Natural killer cell (primary cell): Measurements from ENCODE around the gene SPSB3. TPM values are rescaled to one million over a fixed set of nuclear protein-coding genes. Genes with fewer than 3 reads are reported as not detected.

Source experiments
- ATAC-seq, 3 donors: fragments of 150-1000 bp in 2 of 3; fragments of 200-7000 bp in 1 of 3; cut with Tn5 transposase; 1 replicate in 1 of 3; 2 replicates in 2 of 3; pipeline ENCODE4 v1.10.0; 2021; ENCODE audit warnings: mild to moderate bottlenecking in 2 of 3, moderate library complexity in 2 of 3
- DNase-seq, 2 donors: peaks; one replicate each; pipeline versions ENCODE4 v3.0.0 to v3.0.0-alpha.2; 2013 to 2021; ENCODE audit warnings: mixed read lengths in 1 of 2
- H3K27ac ChIP-seq: one replicate; pipeline ENCODE4 v1.5.1; 2013; ENCODE audit warnings: mild to moderate bottlenecking, low read length
- H3K27me3 ChIP-seq: one replicate; pipeline ENCODE4 v1.6.1; 2013; ENCODE audit warnings: low read length; ENCODE audit not compliant: control insufficient read depth, insufficient read depth
- H3K36me3 ChIP-seq: one replicate; pipeline ENCODE4 v1.6.1; 2013; ENCODE audit warnings: low read length; ENCODE audit not compliant: control insufficient read depth, insufficient read depth
- H3K4me1 ChIP-seq: one replicate; pipeline ENCODE4 v1.6.1; 2013; ENCODE audit warnings: low read length; ENCODE audit not compliant: control insufficient read depth, insufficient read depth
- H3K4me3 ChIP-seq: one replicate; pipeline ENCODE4 v1.5.1; 2013; ENCODE audit warnings: low read length
- H3K9me3 ChIP-seq: one replicate; pipeline ENCODE4 v1.6.1; 2013; ENCODE audit warnings: low read length; ENCODE audit not compliant: control insufficient read depth, insufficient read depth
- H3K27ac Mint-ChIP-seq, 2 donors: one replicate each; pipeline ENCODE4 v1.8.0; 2022; ENCODE audit warnings: mild to moderate bottlenecking in 2 of 2, mixed read lengths in 2 of 2, moderate library complexity in 1 of 2
- H3K27me3 Mint-ChIP-seq, 2 donors: one replicate each; pipeline ENCODE4 v1.8.0; 2022; ENCODE audit warnings: low read depth in 2 of 2, mixed read lengths in 2 of 2
- H3K36me3 Mint-ChIP-seq: one replicate; pipeline ENCODE4 v1.8.0; 2022; ENCODE audit warnings: mixed read lengths
- H3K4me1 Mint-ChIP-seq, 2 donors: one replicate each; pipeline ENCODE4 v1.8.0; 2022; ENCODE audit warnings: mixed read lengths in 2 of 2
- H3K4me3 Mint-ChIP-seq: one replicate; pipeline ENCODE4 v1.8.0; 2022; ENCODE audit warnings: mild to moderate bottlenecking, moderate library complexity, mixed read lengths
- H3K9me3 Mint-ChIP-seq, 2 donors: one replicate each; pipeline ENCODE4 v1.8.0; 2022; ENCODE audit warnings: mixed read lengths in 2 of 2
- WGBS: methylation state at CpG from one replicate; pipeline ENCODE4 v1.1.7; 2013; ENCODE audit warnings: missing lambda C conversion rate; ENCODE audit not compliant: insufficient coverage; 5-methylcytosine and 5-hydroxymethylcytosine counted together
- intact Hi-C: fragments of 100-400 bp; cut with micrococcal nuclease; formaldehyde crosslinking; loops from one replicate; pipeline ENCODE4 v1.14.2; 2022
- total RNA-seq, 4 donors: library from RNA; stranded (reverse); fragments of 120-200 nt in 1 of 4; gene quantifications; one replicate each; pipeline versions ENCODE4 v1.2.3 to v1.2.4, GENCODE V29; 2013 to 2022
- TF ChIP-seq, protein P1 (sequence below): fragments of 200-600 bp; IDR thresholded peaks from one replicate; pipeline ENCODE4 v1.8.0; 2022; ENCODE audit warnings: antibody characterized with exemption

Gene SPSB3
- total RNA-seq, 3 donors from 2014 or later (not counting 1 experiment from before 2014, with no cell fraction given) = 100 to 122 (median 110) TPM

DNA sequence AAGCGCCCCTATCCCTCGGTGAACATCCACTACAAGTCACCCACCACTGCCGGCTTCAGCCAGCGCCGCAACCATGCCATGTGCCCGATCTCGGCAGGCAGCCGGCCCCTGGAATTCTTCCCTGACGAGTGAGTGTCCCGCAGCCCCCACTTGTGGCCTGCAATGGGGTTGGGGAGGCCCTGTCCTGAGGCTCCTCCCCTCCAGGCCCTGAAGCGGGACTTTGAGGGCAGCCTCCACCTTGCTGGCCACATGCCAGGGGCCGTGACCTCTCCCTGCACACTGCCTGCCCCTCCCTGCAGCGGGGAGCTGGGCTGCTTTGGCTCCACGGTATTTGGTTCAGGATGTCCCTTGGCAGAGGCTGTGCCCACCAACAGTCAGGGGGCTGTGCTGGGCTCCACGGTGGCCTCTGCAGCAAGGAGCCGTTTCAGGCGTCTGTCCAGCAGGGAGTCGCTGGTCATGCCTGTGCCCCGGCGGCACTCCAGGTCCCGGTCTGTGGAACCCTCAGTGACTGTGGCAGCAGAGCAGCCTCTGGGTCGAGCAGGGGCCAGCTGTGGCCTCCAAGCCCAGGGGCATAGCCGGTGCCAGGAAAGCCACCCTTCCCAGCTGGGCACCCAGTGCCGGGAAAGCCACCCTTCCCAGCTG, 19.4 kb downstream of the SPSB3 start:
- H3K9me3 ChIP-seq = no peaks in the 10 kb centered on the region
- DNase-seq (no peak), ATAC-seq (no peak)
- no peak overlapping the region for H3K27ac ChIP-seq
- intact Hi-C loops = no loop called here
- no peak overlapping the region for H3K27ac Mint-ChIP-seq
- H3K27me3 ChIP-seq = no peaks in the 10 kb centered on the region
- H3K9me3 Mint-ChIP-seq = no peaks in the 10 kb centered on the region
- H3K27me3 Mint-ChIP-seq = no peaks in the 10 kb centered on the region
- no peak overlapping the region for H3K4me3 ChIP-seq
- peaks cover 5% of the 10 kb centered on the region for H3K4me1 ChIP-seq
- H3K36me3 ChIP-seq = peaks cover 60% of the 10 kb centered on the region
- TF ChIP-seq, protein P1, sequence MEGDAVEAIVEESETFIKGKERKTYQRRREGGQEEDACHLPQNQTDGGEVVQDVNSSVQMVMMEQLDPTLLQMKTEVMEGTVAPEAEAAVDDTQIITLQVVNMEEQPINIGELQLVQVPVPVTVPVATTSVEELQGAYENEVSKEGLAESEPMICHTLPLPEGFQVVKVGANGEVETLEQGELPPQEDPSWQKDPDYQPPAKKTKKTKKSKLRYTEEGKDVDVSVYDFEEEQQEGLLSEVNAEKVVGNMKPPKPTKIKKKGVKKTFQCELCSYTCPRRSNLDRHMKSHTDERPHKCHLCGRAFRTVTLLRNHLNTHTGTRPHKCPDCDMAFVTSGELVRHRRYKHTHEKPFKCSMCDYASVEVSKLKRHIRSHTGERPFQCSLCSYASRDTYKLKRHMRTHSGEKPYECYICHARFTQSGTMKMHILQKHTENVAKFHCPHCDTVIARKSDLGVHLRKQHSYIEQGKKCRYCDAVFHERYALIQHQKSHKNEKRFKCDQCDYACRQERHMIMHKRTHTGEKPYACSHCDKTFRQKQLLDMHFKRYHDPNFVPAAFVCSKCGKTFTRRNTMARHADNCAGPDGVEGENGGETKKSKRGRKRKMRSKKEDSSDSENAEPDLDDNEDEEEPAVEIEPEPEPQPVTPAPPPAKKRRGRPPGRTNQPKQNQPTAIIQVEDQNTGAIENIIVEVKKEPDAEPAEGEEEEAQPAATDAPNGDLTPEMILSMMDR = no peak
- WGBS = 96% methylated on average over 24 of the region's 24 CpGs
- no peak overlapping the region for H3K4me3 Mint-ChIP-seq
- H3K36me3 Mint-ChIP-seq = peaks cover 7% of the 10 kb centered on the region
- no peaks in the 10 kb centered on the region for H3K4me1 Mint-ChIP-seq

DNA sequence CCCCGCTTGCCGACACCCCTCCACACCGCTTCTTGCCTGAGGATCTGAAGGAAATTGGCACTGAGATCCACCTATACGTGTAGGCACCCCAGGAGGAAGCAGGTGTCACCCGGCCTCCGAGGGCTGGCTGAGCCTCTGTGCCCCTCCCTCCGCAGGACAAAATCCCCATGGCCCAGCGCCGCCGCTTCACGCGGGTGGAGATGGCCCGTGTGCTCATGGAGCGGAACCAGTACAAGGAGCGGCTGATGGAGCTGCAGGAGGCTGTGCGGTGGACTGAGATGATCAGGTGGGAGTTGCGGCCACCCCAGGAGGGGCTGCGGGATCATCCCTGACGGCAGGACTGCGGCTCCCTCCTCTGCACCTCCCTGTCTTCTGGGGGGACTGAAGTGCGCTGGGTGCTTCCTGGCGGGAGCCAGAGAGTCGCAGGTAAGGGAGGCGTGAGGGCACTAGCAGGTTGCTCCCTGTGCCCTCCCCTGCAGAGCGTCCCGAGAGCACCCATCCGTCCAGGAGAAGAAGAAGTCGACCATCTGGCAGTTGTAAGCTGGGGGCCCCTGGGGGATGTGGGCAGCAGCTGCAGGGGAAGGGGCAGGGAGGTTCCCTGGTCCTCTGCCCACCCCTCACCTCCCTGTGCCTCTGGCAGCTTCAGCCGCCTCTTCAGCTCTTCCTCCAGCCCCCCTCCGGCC, 20.0 kb downstream of the SPSB3 start:
- intact Hi-C loops = no loop called here
- H3K27ac Mint-ChIP-seq = no peak overlapping the region
- H3K27ac ChIP-seq = no peak overlapping the region
- no peak overlapping the region for H3K4me3 Mint-ChIP-seq
- peaks cover 10% of the 10 kb centered on the region for H3K4me1 ChIP-seq
- TF ChIP-seq, protein P1 = no peak
- H3K36me3 Mint-ChIP-seq = peaks cover 7% of the 10 kb centered on the region
- 94% methylated on average over 30 of the region's 30 CpGs for WGBS
- peaks cover 53% of the 10 kb centered on the region for H3K36me3 ChIP-seq
- H3K27me3 Mint-ChIP-seq = no peaks in the 10 kb centered on the region
- H3K4me3 ChIP-seq = no peak overlapping the region
- ATAC-seq = no peak
- no peak for DNase-seq
- no peaks in the 10 kb centered on the region for H3K9me3 Mint-ChIP-seq
- H3K4me1 Mint-ChIP-seq = no peaks in the 10 kb centered on the region
- no peaks in the 10 kb centered on the region for H3K27me3 ChIP-seq
- H3K9me3 ChIP-seq = no peaks in the 10 kb centered on the region

DNA sequence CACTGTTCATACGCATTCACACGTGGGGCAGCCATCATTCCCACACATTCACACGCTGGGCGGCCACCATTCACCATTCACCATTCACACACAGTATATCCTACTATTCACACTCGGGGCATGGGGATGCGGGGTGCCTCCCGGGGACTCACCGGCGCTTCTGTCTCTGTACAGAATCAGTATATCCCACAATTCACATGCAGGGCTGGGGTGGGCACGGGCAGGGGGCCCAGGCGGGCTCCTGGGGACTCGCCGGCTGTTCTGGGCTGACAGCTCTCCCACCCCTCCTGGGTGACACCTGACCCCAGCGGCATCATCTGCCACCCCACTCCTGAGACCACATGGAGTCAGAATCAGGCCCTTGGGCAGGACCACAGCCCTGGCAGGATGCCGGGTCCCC, 20.6 kb downstream of the SPSB3 start:
- no peak overlapping the region for H3K27ac ChIP-seq
- H3K27me3 ChIP-seq = no peaks in the 10 kb centered on the region
- intact Hi-C loops = no loop called here
- peaks cover 0 to 4% of the 10 kb centered on the region in 2 donors for H3K4me1 Mint-ChIP-seq
- no peaks in the 10 kb centered on the region for H3K9me3 ChIP-seq
- H3K36me3 Mint-ChIP-seq = peaks cover 7% of the 10 kb centered on the region
- no peak for DNase-seq
- H3K9me3 Mint-ChIP-seq = no peaks in the 10 kb centered on the region
- ATAC-seq = no peak
- peaks cover 15% of the 10 kb centered on the region for H3K4me1 ChIP-seq
- H3K27ac Mint-ChIP-seq = no peak overlapping the region
- 90% methylated on average over 15 of the region's 15 CpGs for WGBS
- no peaks in the 10 kb centered on the region for H3K27me3 Mint-ChIP-seq
- H3K4me3 ChIP-seq = no peak overlapping the region
- H3K36me3 ChIP-seq = peaks cover 50% of the 10 kb centered on the region
- H3K4me3 Mint-ChIP-seq = no peak overlapping the region
- TF ChIP-seq, protein P1 = no peak
